ENCODE results near the gene STAT4. TPM values are rescaled to one million over a fixed set of nuclear protein-coding genes. Genes with fewer than 3 reads are reported as not detected.
A peak's percentile ranks its signal among the peaks of the same experiment; 100 is the strongest.

STAT4 gene
- total RNA-seq, 1 experiment from 2014 or later = 0.85 TPM

DNA sequence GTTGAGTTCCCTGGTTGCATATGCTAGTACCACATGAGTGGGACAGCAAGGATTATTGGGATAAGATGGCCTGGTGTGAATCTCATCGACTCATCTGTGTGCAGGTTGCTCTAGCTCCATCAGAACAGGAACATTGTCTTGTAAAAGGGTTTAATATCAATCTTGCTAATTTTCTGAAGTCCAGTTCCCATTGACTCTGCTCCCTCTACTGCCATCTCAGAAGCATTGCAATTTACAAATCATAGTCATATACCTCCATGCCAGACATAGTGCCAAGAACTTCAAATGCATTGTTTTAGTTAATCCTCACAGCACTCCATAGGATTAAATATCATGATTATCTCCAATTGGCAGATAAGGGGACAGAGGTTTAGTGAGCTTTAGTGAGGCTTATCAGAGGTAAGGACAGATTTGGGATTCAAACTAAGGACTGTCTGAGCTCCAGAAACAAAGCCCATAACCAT lies 4.8 kb upstream of the STAT4 start:
- intact Hi-C loops (cut with micrococcal nuclease; ENCODE audit: unreplicated experiment) = loop anchor here (1.0 kb wide), 1 partner anchor 103 kb away; no protein-coding TSS in a partner anchor
- Mint-ChIP-seq H3K4me3 (ENCODE audit: low read depth, unreplicated experiment) (no peak overlapping the region), H3K9me3 (ENCODE audit: low read depth, unreplicated experiment) (no peaks in the 10 kb centered on the region), H3K4me1 (ENCODE audit: low read depth, unreplicated experiment) (peaks cover 32% of the 10 kb centered on the region), H3K27ac (ENCODE audit: unreplicated experiment) (no peak overlapping the region), H3K36me3 (ENCODE audit: insufficient read depth, unreplicated experiment) (peaks cover 6% of the 10 kb centered on the region), H3K27me3 (ENCODE audit: unreplicated experiment) (peaks cover 12% of the 10 kb centered on the region)
- no peak for DNase-seq
- BruUV-seq (replicated peaks) = no TSS peak
- peak; percentile 36 for TF ChIP-seq CTCF (IDR thresholded peaks at IDR 0.05; ENCODE audit: unreplicated experiment)
- CTCF ChIA-PET = interaction anchor here (0.6 to 2.6 kb wide), 7 partner anchors 9 to 353 kb away, joined by 3 to 62 read pairs (median 3); no protein-coding TSS in a partner anchor

DNA sequence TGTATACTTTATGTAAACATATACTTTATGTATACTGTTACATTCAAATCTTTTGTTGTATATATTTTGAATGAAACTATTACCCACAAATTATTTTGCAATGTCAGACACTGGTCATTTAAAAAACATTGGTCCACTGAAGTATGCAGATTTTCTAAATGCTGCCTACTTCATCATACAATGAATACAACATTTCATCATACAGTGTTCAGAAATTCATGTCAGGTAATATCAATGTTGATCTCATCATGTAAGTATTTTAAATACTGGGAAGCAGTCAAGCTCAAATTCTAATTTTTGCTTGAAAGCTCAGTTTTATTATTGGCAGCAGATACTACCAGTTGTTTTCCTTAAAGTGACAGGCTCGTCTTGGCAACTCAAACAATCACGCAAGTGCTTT lies 2.9 kb upstream of the STAT4 start:
- H3K27ac Mint-ChIP-seq (ENCODE audit: unreplicated experiment) = no peak overlapping the region
- H3K36me3 Mint-ChIP-seq (ENCODE audit: insufficient read depth, unreplicated experiment) = peaks cover 12% of the 10 kb centered on the region
- CTCF ChIA-PET = no interaction called here
- peaks cover 32% of the 10 kb centered on the region for H3K4me1 Mint-ChIP-seq (ENCODE audit: low read depth, unreplicated experiment)
- DNase-seq = no peak
- BruUV-seq (replicated peaks) = no TSS peak
- intact Hi-C loops (cut with micrococcal nuclease; ENCODE audit: unreplicated experiment) = loop anchor here (5.0 kb wide), 1 partner anchor 366 kb away; no protein-coding TSS in a partner anchor
- H3K27me3 Mint-ChIP-seq (ENCODE audit: unreplicated experiment) = peaks cover under 1% of the 10 kb centered on the region
- no peak overlapping the region for H3K4me3 Mint-ChIP-seq (ENCODE audit: low read depth, unreplicated experiment)
- no peak for TF ChIP-seq CTCF (IDR thresholded peaks at IDR 0.05; ENCODE audit: unreplicated experiment)
- H3K9me3 Mint-ChIP-seq (ENCODE audit: low read depth, unreplicated experiment) = no peaks in the 10 kb centered on the region

DNA sequence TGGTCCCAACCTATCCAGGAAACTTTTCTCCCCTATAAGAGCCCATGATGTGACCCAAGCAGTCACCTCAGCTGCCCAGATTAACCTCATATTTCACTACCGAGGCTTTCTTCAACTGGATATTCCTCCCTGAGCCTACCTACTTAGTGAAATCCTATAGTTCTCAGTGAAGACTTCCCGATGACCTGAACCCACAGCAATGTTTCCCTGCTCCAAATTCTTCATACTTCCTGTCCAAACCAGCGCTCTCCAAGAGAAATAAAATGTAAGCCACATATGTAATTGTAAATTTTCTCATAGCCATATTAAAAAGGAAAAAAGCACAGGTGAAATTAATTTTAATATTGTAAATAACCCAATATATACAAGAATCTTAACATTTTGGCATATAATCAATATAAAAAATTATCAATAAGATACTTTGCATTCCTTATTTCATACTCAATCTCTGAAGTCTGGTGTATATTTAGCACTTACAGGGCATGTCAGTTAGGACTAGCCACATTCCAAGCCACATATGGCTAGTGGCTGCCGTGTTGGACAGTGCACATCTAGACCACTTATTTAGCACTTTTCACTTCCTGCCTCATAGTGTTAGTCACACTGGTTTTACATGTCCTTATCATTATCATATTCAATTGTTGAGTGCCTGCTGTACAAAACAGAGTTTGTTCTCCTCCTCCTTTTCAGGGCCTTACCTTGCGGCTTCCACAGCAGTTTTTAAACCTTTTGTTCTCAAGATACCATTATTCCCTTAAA lies 1.9 kb upstream of the STAT4 start:
- H3K4me3 Mint-ChIP-seq (ENCODE audit: low read depth, unreplicated experiment) = no peak overlapping the region
- CTCF ChIA-PET = no interaction called here
- no peaks in the 10 kb centered on the region for H3K27me3 Mint-ChIP-seq (ENCODE audit: unreplicated experiment)
- peaks cover 12% of the 10 kb centered on the region for H3K36me3 Mint-ChIP-seq (ENCODE audit: insufficient read depth, unreplicated experiment)
- no peak for TF ChIP-seq CTCF (IDR thresholded peaks at IDR 0.05; ENCODE audit: unreplicated experiment)
- no peaks in the 10 kb centered on the region for H3K9me3 Mint-ChIP-seq (ENCODE audit: low read depth, unreplicated experiment)
- H3K27ac Mint-ChIP-seq (ENCODE audit: unreplicated experiment) = no peak overlapping the region
- peaks cover 32% of the 10 kb centered on the region for H3K4me1 Mint-ChIP-seq (ENCODE audit: low read depth, unreplicated experiment)
- peak; percentile 17 for DNase-seq
- intact Hi-C loops (cut with micrococcal nuclease; ENCODE audit: unreplicated experiment) = loop anchor here (5.0 kb wide), 1 partner anchor 365 kb away; no protein-coding TSS in a partner anchor
- BruUV-seq (replicated peaks) = no TSS peak

- TF ChIP-seq CTCF (IDR thresholded peaks at IDR 0.05; ENCODE audit: unreplicated experiment) = no peak
- no peaks in the 10 kb centered on the region for H3K9me3 Mint-ChIP-seq (ENCODE audit: low read depth, unreplicated experiment)
- H3K36me3 Mint-ChIP-seq (ENCODE audit: insufficient read depth, unreplicated experiment) = peaks cover 12% of the 10 kb centered on the region
- H3K27me3 Mint-ChIP-seq (ENCODE audit: unreplicated experiment) = no peaks in the 10 kb centered on the region
- DNase-seq = no peak
- BruUV-seq (replicated peaks) = no TSS peak
- peak overlapping the region; percentile 81 for H3K4me3 Mint-ChIP-seq (ENCODE audit: low read depth, unreplicated experiment)
- peaks cover 32% of the 10 kb centered on the region for H3K4me1 Mint-ChIP-seq (ENCODE audit: low read depth, unreplicated experiment)
- intact Hi-C loops (cut with micrococcal nuclease; ENCODE audit: unreplicated experiment) = loop anchor here (5.0 kb wide), 1 partner anchor 364 kb away; no protein-coding TSS in a partner anchor
- CTCF ChIA-PET = interaction anchor here (1.3 kb wide), 1 partner anchor 99 kb away, joined by 8 read pairs; no protein-coding TSS in a partner anchor
- H3K27ac Mint-ChIP-seq (ENCODE audit: unreplicated experiment) = peak overlapping the region; percentile 34
Observed at GRCh38 chr2:191151331-191151730, 537 bp upstream of the STAT4 start.
